HCT116 (cell line): ENCODE measurements around the gene STRN. TPM values are rescaled to one million over a fixed set of nuclear protein-coding genes. Genes with fewer than 3 reads are reported as not detected.
"Not testable (repeated sequence)": the region's sequence is repeated elsewhere in the genome, so short reads cannot be mapped to it uniquely, and the experiment has no call there.

Source experiments
- ATAC-seq: fragments of 200-7000 bp; cut with Tn5 transposase; 2 replicates; pipeline ENCODE4 v1.9.1; 2020; ENCODE audit warnings: mild to moderate bottlenecking, moderate library complexity
- BruUV-seq: library from RNA; stranded (reverse); fragments of 400-500 nt; replicated peaks from 2 replicates; lab custom pipeline; 2021; lab: Mats Ljungman, UMichigan
- CTCF ChIA-PET: fragments of 300-600 bp; sonication (Branson Sonifier 250); formaldehyde crosslinking; loops from one replicate; lab custom pipeline; 2021; ENCODE audit warnings: antibody characterized with exemption; lab: Charles Lee
- POLR2A ChIA-PET: fragments of 300-600, 350-600 bp; sonication (Branson Sonifier 250); formaldehyde crosslinking; loops from one replicate; lab custom pipeline; 2021; ENCODE audit warnings: antibody characterized with exemption; lab: Charles Lee
- RAD21 ChIA-PET, 2 experiments: fragments of 300-600 bp; sonication (Branson Sonifier 250); formaldehyde crosslinking; loops; one replicate each; lab custom pipeline; 2023; ENCODE audit warnings: low total read pairs in 2 of 2; ENCODE audit not compliant: uncharacterized antibody in 2 of 2, unreplicated experiment in 2 of 2, low non-redundant PET in 1 of 2; lab: Charles Lee
- DNase-seq: peaks from one replicate; pipeline ENCODE4 v3.0.0-alpha.2; 2010; ENCODE audit warnings: low read depth, low spot score
- H2AFZ ChIP-seq: fragments of 200-600 bp; shearing (Covaris generic), sonication (generic); 2 replicates; pipeline ENCODE4 v1.6.1; 2017; ENCODE audit warnings: low read depth, mixed run types, mixed read lengths, antibody characterized with exemption, low read length; ENCODE audit not compliant: poor library complexity, severe bottlenecking
- H3K27ac ChIP-seq: 2 replicates; pipeline ENCODE4 v1.5.1; 2012; ENCODE audit warnings: low read depth, low read length
- H3K27me3 ChIP-seq: fragments of 200-600 bp; sonication (generic); 2 replicates; pipeline ENCODE4 v1.6.1; 2016; ENCODE audit warnings: mixed run types, low read length, mixed read lengths; ENCODE audit not compliant: insufficient read depth
- H3K36me3 ChIP-seq, 2 experiments: fragments of 200-500 bp in 1 of 2; fragments of 200-600 bp in 1 of 2; sonication (Bioruptor generic) in 1 of 2; sonication (generic) in 1 of 2; 2 replicates each; pipeline versions ENCODE4 v1.5.1 to v1.6.1; 2014 to 2016; ENCODE audit warnings: low read length in 2 of 2, inconsistent platforms in 1 of 2, mixed read lengths in 1 of 2, mixed run types in 1 of 2; ENCODE audit not compliant: insufficient read depth in 2 of 2, control insufficient read depth in 1 of 2
- H3K4me1 ChIP-seq, 2 experiments: fragments of 200-600 bp in 1 of 2; sonication (generic) in 1 of 2; 2 replicates each; pipeline versions ENCODE4 v1.5.1 to v1.6.1; 2012 to 2017; ENCODE audit warnings: low read length in 2 of 2, inconsistent platforms in 1 of 2, mild to moderate bottlenecking in 1 of 2, mixed read lengths in 1 of 2, mixed run types in 1 of 2, moderate library complexity in 1 of 2; ENCODE audit not compliant: insufficient read depth in 2 of 2, control insufficient read depth in 1 of 2
- H3K4me2 ChIP-seq: fragments of 200-600 bp; sonication (generic); 2 replicates; pipeline ENCODE4 v1.6.1; 2017; ENCODE audit warnings: mixed run types, low read length, mixed read lengths
- H3K4me3 ChIP-seq, 2 experiments: fragments of 200-600 bp in 1 of 2; sonication (generic) in 1 of 2; replicated peaks in 1 of 2; 2 replicates each; pipeline ENCODE4 v1.5.1; 2011 to 2016; ENCODE audit warnings: low read length in 2 of 2, control low read depth in 1 of 2, low read depth in 1 of 2, mild to moderate bottlenecking in 1 of 2, mixed read lengths in 1 of 2, mixed run types in 1 of 2
- H3K79me2 ChIP-seq: fragments of 200-600 bp; sonication (generic); 2 replicates; pipeline ENCODE4 v1.6.1; 2017; ENCODE audit warnings: mild to moderate bottlenecking, mixed run types, low read length, moderate library complexity, mixed read lengths; ENCODE audit not compliant: insufficient read depth
- H3K9ac ChIP-seq: fragments of 200-600 bp; sonication (generic); 2 replicates; pipeline ENCODE4 v1.6.1; 2016; ENCODE audit warnings: low read length, mixed read lengths
- H3K9me2 ChIP-seq: fragments of 200-600 bp; sonication (generic), shearing (Covaris generic); 2 replicates; pipeline ENCODE4 v1.6.1; 2017; ENCODE audit warnings: mixed run types, mild to moderate bottlenecking, moderate library complexity; ENCODE audit not compliant: insufficient read depth
- H3K9me3 ChIP-seq, 2 experiments: fragments of 200-500 bp in 1 of 2; fragments of 200-600 bp in 1 of 2; sonication (Bioruptor generic) in 1 of 2; sonication (generic) in 1 of 2; 2 replicates each; pipeline ENCODE4 v1.6.1; 2014 to 2017; ENCODE audit warnings: low read length in 2 of 2, mixed read lengths in 2 of 2, inconsistent platforms in 1 of 2, low read depth in 1 of 2, mild to moderate bottlenecking in 1 of 2, mixed run types in 1 of 2, moderate library complexity in 1 of 2; ENCODE audit not compliant: control insufficient read depth in 1 of 2, insufficient read depth in 1 of 2
- H4K20me1 ChIP-seq: fragments of 200-600 bp; sonication (generic), shearing (Covaris generic); 2 replicates; pipeline ENCODE4 v1.6.1; 2017; ENCODE audit warnings: mixed run types, mild to moderate bottlenecking, moderate library complexity; ENCODE audit not compliant: insufficient read depth
- EGR1 ChIP-seq: IDR thresholded peaks from 2 replicates; pipeline ENCODE4 v1.6.1; 2012; ENCODE audit warnings: low read depth
- ELF1 ChIP-seq: IDR thresholded peaks from 2 replicates; pipeline ENCODE4 v1.6.1; 2012; ENCODE audit warnings: low read depth, borderline replicate concordance
- EZH2 ChIP-seq: fragments of 200-600 bp; sonication (generic); IDR thresholded peaks from 2 replicates; pipeline ENCODE4 v1.6.1; 2017; ENCODE audit warnings: antibody characterized with exemption, mixed run types
- FOSL1 ChIP-seq: IDR thresholded peaks from 2 replicates; pipeline ENCODE4 v1.6.1; 2012; ENCODE audit warnings: low read depth
- JUND ChIP-seq: IDR thresholded peaks from 2 replicates; pipeline ENCODE4 v1.6.1; 2012
- POLR2AphosphoS5 ChIP-seq: IDR thresholded peaks from 2 replicates; pipeline ENCODE4 v1.6.1; 2011; ENCODE audit warnings: mild to moderate bottlenecking, low read depth, low read length, moderate library complexity
- RAD21 ChIP-seq: IDR thresholded peaks from 2 replicates; pipeline ENCODE4 v1.6.1; 2012; ENCODE audit warnings: low read depth, mild to moderate bottlenecking
- SP1 ChIP-seq: IDR thresholded peaks from 2 replicates; pipeline ENCODE4 v1.6.1; 2012; ENCODE audit warnings: low read depth
- SRF ChIP-seq: IDR thresholded peaks from 2 replicates; pipeline ENCODE4 v1.6.1; 2012; ENCODE audit warnings: low read depth
- YY1 ChIP-seq: IDR thresholded peaks from 2 replicates; pipeline ENCODE4 v1.6.1; 2011; ENCODE audit warnings: low read length, low read depth, moderate library complexity, mild to moderate bottlenecking; ENCODE audit not compliant: insufficient replicate concordance; ENCODE audit errors: extremely low read depth
- intact Hi-C: fragments of 100-400 bp; cut with micrococcal nuclease; formaldehyde crosslinking; loops from 2 replicates; pipeline ENCODE4 v1.10.0; 2022
- total RNA-seq: library from RNA; stranded (reverse); gene quantifications from one replicate; pipeline ENCODE4 v1.2.1, GENCODE V29; 2021; ENCODE audit not compliant: unreplicated experiment
- TF ChIP-seq, protein P1 (sequence below): IDR thresholded peaks from 2 replicates; pipeline ENCODE4 v1.6.1; 2012
- TF ChIP-seq, protein P2 (sequence below), 3 experiments: fragments of 200-600 bp in 1 of 3; sonication (generic) in 1 of 3; IDR thresholded peaks in 2 of 3; conservative IDR thresholded peaks in 1 of 3; 2 replicates each; pipeline ENCODE4 v1.5.1; 2012 to 2017; ENCODE audit warnings: low read depth in 2 of 3, low read length in 2 of 3, antibody characterized with exemption in 1 of 3, borderline replicate concordance in 1 of 3, control low read depth in 1 of 3, mild to moderate bottlenecking in 1 of 3, mixed read lengths in 1 of 3, mixed run types in 1 of 3, moderate library complexity in 1 of 3; ENCODE audit not compliant: insufficient read depth in 1 of 3
- TF ChIP-seq, protein P3 (sequence below): IDR thresholded peaks from 2 replicates; pipeline ENCODE4 v1.6.1; 2012

Gene STRN
- total RNA-seq, 1 experiment from 2014 or later: 26.4 TPM

DNA sequence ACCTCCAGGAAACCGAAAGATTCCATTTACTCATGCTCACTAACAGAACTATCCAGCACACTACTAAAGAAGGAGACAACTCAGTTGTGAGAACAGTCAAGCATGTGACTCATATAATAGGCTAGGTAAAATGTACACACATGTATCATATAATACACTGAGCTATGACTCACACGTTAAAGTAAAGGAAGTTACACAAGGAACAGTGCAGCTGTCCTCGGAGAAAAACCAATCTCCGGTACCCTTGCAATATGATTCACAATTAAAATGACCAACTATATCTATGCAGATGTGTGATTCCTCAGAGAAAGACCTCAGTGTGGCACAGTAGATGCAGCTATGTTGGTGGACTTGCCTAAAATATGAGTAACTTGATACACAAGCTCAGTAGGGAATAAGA is 76.5 kb downstream of the STRN start:
- H3K36me3 ChIP-seq: 0 out of 4 replicates have a peak, but pooled peaks cover 0 to 2% of the 10 kb centered on the region in 2 experiments
- H3K27ac ChIP-seq: no peak overlapping the region
- no peaks in the 10 kb centered on the region for H3K9me3 ChIP-seq
- DNase-seq: peak; percentile 36
- peak; percentile 62 for TF ChIP-seq FOSL1
- TF ChIP-seq SRF: no peak
- ChIA-PET CTCF (no interaction called here), RAD21 (no interaction called here), POLR2A (no interaction called here)
- H3K27me3 ChIP-seq: no peaks in the 10 kb centered on the region
- H3K9ac ChIP-seq: no peak overlapping the region
- H3K4me1 ChIP-seq: peaks cover 0 to 7% of the 10 kb centered on the region in 2 experiments; a peak in 2 of 4 replicates
- H4K20me1 ChIP-seq: no peaks in the 10 kb centered on the region
- no peaks in the 10 kb centered on the region for H3K9me2 ChIP-seq
- H3K4me3 ChIP-seq: no peak overlapping the region
- BruUV-seq: no TSS peak
- peak; percentile 78 for ATAC-seq
- H3K79me2 ChIP-seq: no peaks in the 10 kb centered on the region
- intact Hi-C loops: no loop called here
- H2AFZ ChIP-seq: no peak overlapping the region
- H3K4me2 ChIP-seq: peak overlapping the region; percentile 34

DNA sequence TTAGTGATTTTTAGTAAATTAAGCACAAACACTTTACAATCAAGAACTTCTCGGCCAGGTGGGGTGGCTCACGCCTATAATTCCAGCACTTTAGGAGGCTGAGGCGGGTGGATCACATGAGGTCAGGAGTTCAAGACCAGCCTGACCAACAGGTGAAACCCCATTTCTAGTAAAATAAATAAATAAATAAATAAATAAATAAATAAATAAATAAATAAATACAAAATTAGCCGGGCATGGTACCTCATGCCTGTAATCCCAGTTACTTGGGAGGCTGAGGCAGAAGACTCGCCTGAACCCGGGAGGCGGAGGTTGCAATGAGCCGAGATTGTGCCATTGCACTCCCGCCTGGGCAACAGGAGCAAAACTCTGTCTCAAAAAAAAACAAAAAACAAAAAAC is 79.2 kb downstream of the STRN start:
- intact Hi-C loops, H3K36me3 ChIP-seq: not testable (repeated sequence)

DNA sequence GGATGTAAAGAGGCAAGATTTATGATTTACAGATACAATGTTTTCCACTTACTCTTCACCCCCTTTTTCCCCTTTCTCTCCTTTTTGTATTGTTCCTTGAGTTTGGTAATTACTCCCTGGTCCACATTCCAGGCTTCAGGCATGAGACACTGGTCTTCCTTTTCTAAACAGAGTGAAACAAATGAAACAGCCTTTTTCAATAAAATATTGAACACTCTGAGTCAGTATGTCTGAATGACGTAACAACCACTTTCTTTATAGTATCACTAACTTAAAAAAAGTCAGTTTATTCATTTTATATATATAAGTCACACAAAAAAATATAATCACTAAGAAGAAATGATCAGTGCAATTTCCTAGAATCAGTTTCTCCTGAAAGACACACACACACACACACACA is 79.7 kb downstream of the STRN start:
- BruUV-seq: no TSS peak
- Histone ChIP-seq H3K9ac (no peak overlapping the region), H3K27me3 (no peaks in the 10 kb centered on the region), H3K9me2 (no peaks in the 10 kb centered on the region), H3K4me3 (no peak overlapping the region), H2AFZ (no peak overlapping the region), H3K27ac (no peak overlapping the region), H3K79me2 (no peaks in the 10 kb centered on the region), H3K9me3 (no peaks in the 10 kb centered on the region), H4K20me1 (no peaks in the 10 kb centered on the region), H3K4me2 (no peak overlapping the region), H3K36me3 (peaks cover 0 to 6% of the 10 kb centered on the region in 2 experiments; a peak in 1 of 4 replicates), H3K4me1 (peaks cover 0 to 7% of the 10 kb centered on the region in 2 experiments; a peak in 2 of 4 replicates)
- DNase-seq: no peak
- ChIA-PET RAD21 (no interaction called here), POLR2A (no interaction called here), CTCF (no interaction called here)
- intact Hi-C loops: no loop called here
- no peak for ATAC-seq
- TF ChIP-seq JUND (no peak), SP1 (no peak), EGR1 (no peak), YY1 (no peak), ELF1 (no peak), RAD21 (no peak), POLR2AphosphoS5 (no peak), EZH2 (no peak)
- TF ChIP-seq, protein P1, sequence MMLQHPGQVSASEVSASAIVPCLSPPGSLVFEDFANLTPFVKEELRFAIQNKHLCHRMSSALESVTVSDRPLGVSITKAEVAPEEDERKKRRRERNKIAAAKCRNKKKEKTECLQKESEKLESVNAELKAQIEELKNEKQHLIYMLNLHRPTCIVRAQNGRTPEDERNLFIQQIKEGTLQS: no peak
- TF ChIP-seq, protein P2, sequence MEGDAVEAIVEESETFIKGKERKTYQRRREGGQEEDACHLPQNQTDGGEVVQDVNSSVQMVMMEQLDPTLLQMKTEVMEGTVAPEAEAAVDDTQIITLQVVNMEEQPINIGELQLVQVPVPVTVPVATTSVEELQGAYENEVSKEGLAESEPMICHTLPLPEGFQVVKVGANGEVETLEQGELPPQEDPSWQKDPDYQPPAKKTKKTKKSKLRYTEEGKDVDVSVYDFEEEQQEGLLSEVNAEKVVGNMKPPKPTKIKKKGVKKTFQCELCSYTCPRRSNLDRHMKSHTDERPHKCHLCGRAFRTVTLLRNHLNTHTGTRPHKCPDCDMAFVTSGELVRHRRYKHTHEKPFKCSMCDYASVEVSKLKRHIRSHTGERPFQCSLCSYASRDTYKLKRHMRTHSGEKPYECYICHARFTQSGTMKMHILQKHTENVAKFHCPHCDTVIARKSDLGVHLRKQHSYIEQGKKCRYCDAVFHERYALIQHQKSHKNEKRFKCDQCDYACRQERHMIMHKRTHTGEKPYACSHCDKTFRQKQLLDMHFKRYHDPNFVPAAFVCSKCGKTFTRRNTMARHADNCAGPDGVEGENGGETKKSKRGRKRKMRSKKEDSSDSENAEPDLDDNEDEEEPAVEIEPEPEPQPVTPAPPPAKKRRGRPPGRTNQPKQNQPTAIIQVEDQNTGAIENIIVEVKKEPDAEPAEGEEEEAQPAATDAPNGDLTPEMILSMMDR (IDR thresholded peaks at IDR 0.05 in 2 of 3, conservative IDR thresholded peaks at IDR 0.05 in 1 of 3; ENCODE audit: borderline replicate concordance in 1 of 3, insufficient read depth in 1 of 3, low read depth in 2 of 3, low read length in 2 of 3): no peak
- TF ChIP-seq, protein P3, sequence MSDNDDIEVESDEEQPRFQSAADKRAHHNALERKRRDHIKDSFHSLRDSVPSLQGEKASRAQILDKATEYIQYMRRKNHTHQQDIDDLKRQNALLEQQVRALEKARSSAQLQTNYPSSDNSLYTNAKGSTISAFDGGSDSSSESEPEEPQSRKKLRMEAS: no peak

More for the DNA sequence above, 79.2 kb downstream of the STRN start:
- ATAC-seq, H2AFZ ChIP-seq, H3K4me3 ChIP-seq, RAD21 ChIA-PET, DNase-seq, H3K27me3 ChIP-seq, H3K27ac ChIP-seq, CTCF ChIA-PET, H3K9me2 ChIP-seq, BruUV-seq, H3K79me2 ChIP-seq, POLR2A ChIA-PET, H4K20me1 ChIP-seq, H3K9me3 ChIP-seq, H3K9ac ChIP-seq, H3K4me2 ChIP-seq, H3K4me1 ChIP-seq: not testable (repeated sequence)
